Smooth muscle cell (in vitro differentiated cells): ENCODE data around the gene SLC17A2. TPM values are rescaled to one million over a fixed set of nuclear protein-coding genes. Genes with fewer than 3 reads are reported as not detected.

Experiments
- DNase-seq: peaks from one replicate; lab custom pipeline; 2025; ENCODE audit not compliant: unreplicated experiment; lab: John Stamatoyannopoulos, UW
- H2AFZ ChIP-seq: fragments of 200-600 bp; sonication (generic); 2 replicates; pipeline ENCODE4 v1.6.0; 2016; ENCODE audit warnings: antibody characterized with exemption, low read depth, mild to moderate bottlenecking
- H3F3A ChIP-seq: fragments of 200-600 bp; sonication (generic); 2 replicates; pipeline ENCODE4 v1.6.0; 2017; ENCODE audit warnings: antibody characterized with exemption, low read depth
- H3K27ac ChIP-seq: fragments of 200-600 bp; sonication (generic); 2 replicates; pipeline ENCODE4 v1.5.1; 2016; ENCODE audit warnings: low read depth, mild to moderate bottlenecking
- H3K27me3 ChIP-seq: fragments of 200-600 bp; sonication (generic); 2 replicates; pipeline ENCODE4 v1.6.1; 2016; ENCODE audit warnings: low read depth, mild to moderate bottlenecking
- H3K36me3 ChIP-seq: fragments of 200-600 bp; sonication (generic); 2 replicates; pipeline ENCODE4 v1.5.1; 2016; ENCODE audit warnings: low read depth
- H3K4me1 ChIP-seq: fragments of 200-600 bp; sonication (generic); 2 replicates; pipeline ENCODE4 v1.5.1; 2016; ENCODE audit warnings: low read depth
- H3K4me2 ChIP-seq: fragments of 200-600 bp; sonication (generic); 2 replicates; pipeline ENCODE4 v1.6.0; 2016; ENCODE audit warnings: mild to moderate bottlenecking
- H3K4me3 ChIP-seq: fragments of 200-600 bp; sonication (generic); 2 replicates; pipeline ENCODE4 v1.5.1; 2016; ENCODE audit warnings: mild to moderate bottlenecking
- H3K79me2 ChIP-seq: fragments of 200-600 bp; sonication (generic); 2 replicates; pipeline ENCODE4 v1.6.0; 2016; ENCODE audit warnings: low read depth, mild to moderate bottlenecking
- H3K9ac ChIP-seq: fragments of 200-600 bp; sonication (generic); 2 replicates; pipeline ENCODE4 v1.6.0; 2016; ENCODE audit warnings: low read depth
- H3K9me3 ChIP-seq: fragments of 200-600 bp; sonication (generic); replicated peaks from 2 replicates; pipeline ENCODE4 v1.5.1; 2016; ENCODE audit warnings: low read depth
- H4K20me1 ChIP-seq: fragments of 200-600 bp; sonication (generic); 2 replicates; pipeline ENCODE4 v1.6.0; 2016; ENCODE audit warnings: low read depth
- CTCF ChIP-seq: fragments of 200-600 bp; sonication (generic); IDR thresholded peaks from 2 replicates; pipeline ENCODE4 v1.5.1; 2017; ENCODE audit warnings: borderline replicate concordance, mild to moderate bottlenecking, antibody characterized with exemption; ENCODE audit not compliant: insufficient read depth, poor library complexity, severe bottlenecking
- WGBS: methylation state at CpG from one replicate; pipeline ENCODE4 v1.1.7; 2016; ENCODE audit warnings: low lambda C conversion rate; 5-methylcytosine and 5-hydroxymethylcytosine counted together
- polyA plus RNA-seq: library from polyadenylated mRNA; unstranded; fragments of >200 nt; fragmentation: Nextera tagmentation; extraction: Ambion mirVana; gene quantifications from 2 replicates; pipeline ENCODE4 v1.2.1, GENCODE V29; 2016
- total RNA-seq: library from RNA; depleted of rRNA; stranded (reverse); fragments of >200 nt; gene quantifications from 2 replicates; pipeline ENCODE4 v1.2.3, GENCODE V29; 2014

Gene SLC17A2
- total and polyA plus RNA-seq, 2 experiments from 2014 or later: not detected

DNA sequence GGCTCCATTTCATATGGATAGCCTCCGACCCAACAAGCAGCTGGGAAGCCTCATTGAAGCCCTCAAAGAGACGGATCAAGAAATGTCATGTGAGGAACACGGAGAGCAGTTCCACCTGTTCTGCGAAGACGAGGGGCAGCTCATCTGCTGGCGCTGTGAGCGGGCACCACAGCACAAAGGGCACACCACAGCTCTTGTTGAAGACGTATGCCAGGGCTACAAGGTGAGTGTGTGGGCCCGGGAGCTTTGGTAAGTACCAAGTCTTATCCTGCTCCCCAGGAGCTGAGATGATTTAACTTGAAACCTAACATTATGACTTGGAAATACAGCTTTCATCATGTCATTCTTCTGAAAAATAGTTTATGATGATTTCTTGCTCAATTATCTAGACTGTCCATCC lies 36.2 kb upstream of the SLC17A2 start:
- Histone ChIP-seq H2AFZ (no peak overlapping the region), H3K27me3 (no peaks in the 10 kb centered on the region), H3K4me1 (peaks cover 7% of the 10 kb centered on the region), H4K20me1 (peaks cover 13% of the 10 kb centered on the region), H3K9me3 (no peaks in the 10 kb centered on the region), H3K4me2 (peak overlapping the region; percentile 47), H3K9ac (no peak overlapping the region), H3K4me3 (no peak overlapping the region), H3F3A (peaks cover 25% of the 10 kb centered on the region), H3K79me2 (peaks cover 32% of the 10 kb centered on the region), H3K27ac (no peak overlapping the region), H3K36me3 (no peaks in the 10 kb centered on the region)
- TF ChIP-seq CTCF: no peak
- WGBS: 92% methylated on average over 9 of the region's 9 CpGs
- no peak for DNase-seq

DNA sequence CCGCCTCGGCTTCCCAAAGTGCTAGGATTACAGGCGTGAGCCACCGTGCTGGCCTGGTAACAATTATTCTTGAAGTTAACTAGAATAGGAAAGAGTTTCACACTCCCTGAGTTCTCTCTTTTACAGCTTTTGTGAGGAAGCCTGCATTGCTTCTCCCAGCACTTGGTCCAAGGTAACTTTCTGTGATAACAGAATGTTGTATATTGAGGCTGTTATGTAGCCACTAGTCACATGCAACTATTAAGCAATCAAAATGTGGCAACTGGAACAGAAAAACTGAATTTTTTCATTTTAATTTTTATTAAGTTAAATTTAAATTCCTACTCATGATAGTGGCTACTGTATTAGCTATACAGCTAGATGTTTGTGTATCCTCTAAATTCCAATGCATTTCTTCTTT lies 34.6 kb upstream of the SLC17A2 start:
- Histone ChIP-seq H3K9ac (no peak overlapping the region), H3K4me2 (peak overlapping the region; percentile 17), H3K79me2 (peaks cover 32% of the 10 kb centered on the region), H4K20me1 (peaks cover 10% of the 10 kb centered on the region), H3K27ac (no peak overlapping the region), H3F3A (peaks cover 18% of the 10 kb centered on the region), H3K4me3 (no peak overlapping the region), H3K27me3 (no peaks in the 10 kb centered on the region), H3K9me3 (no peaks in the 10 kb centered on the region), H2AFZ (no peak overlapping the region), H3K4me1 (peaks cover 7% of the 10 kb centered on the region), H3K36me3 (no peaks in the 10 kb centered on the region)
- no peak for DNase-seq
- WGBS: 92% methylated on average over 4 of the region's 4 CpGs
- TF ChIP-seq CTCF: no peak

GRCh38 chr6:25963426-25964123 lies 33.1 kb upstream of the SLC17A2 start:
- H3K27ac ChIP-seq: peak overlapping the region; percentile 96
- no peak overlapping the region for H2AFZ ChIP-seq
- peaks cover 32% of the 10 kb centered on the region for H3K79me2 ChIP-seq
- peaks cover 13% of the 10 kb centered on the region for H3K4me1 ChIP-seq
- 20% methylated on average over 6 of the region's 6 CpGs for WGBS
- H3F3A ChIP-seq: peaks cover 6% of the 10 kb centered on the region
- H3K36me3 ChIP-seq: no peaks in the 10 kb centered on the region
- peaks cover 10% of the 10 kb centered on the region for H4K20me1 ChIP-seq
- H3K4me2 ChIP-seq: peak overlapping the region; percentile 94
- DNase-seq: no peak
- no peaks in the 10 kb centered on the region for H3K27me3 ChIP-seq
- H3K9me3 ChIP-seq: no peaks in the 10 kb centered on the region
- peak overlapping the region; percentile 93 for H3K9ac ChIP-seq
- no peak for TF ChIP-seq CTCF
- H3K4me3 ChIP-seq: peak overlapping the region; percentile 68
